PC-9 (cell line): ENCODE results near the gene SEC31A. TPM values are rescaled to one million over a fixed set of nuclear protein-coding genes. Genes with fewer than 3 reads are reported as not detected.
A peak's percentile ranks its signal among the peaks of the same experiment; 100 is the strongest.

Source experiments
- BruUV-seq: library from RNA; stranded (reverse); fragments of 400-500 nt; replicated peaks from 2 replicates; lab custom pipeline; 2021; lab: Mats Ljungman, UMichigan
- CTCF ChIA-PET: fragments of 300-600 bp; sonication (Branson Sonifier 250); formaldehyde crosslinking; loops from one replicate; lab custom pipeline; 2022; ENCODE audit warnings: antibody characterized with exemption; lab: Charles Lee
- POLR2A ChIA-PET: fragments of 300-600 bp; sonication (Branson Sonifier 250); formaldehyde crosslinking; loops from one replicate; lab custom pipeline; 2022; ENCODE audit warnings: antibody characterized with exemption; ENCODE audit not compliant: unreplicated experiment; lab: Charles Lee
- DNase-seq, 2 experiments: peaks; one replicate each; pipeline versions ENCODE4 v3.0.0 to v3.0.0-alpha.2; 2015 to 2022; ENCODE audit warnings: mixed read lengths in 1 of 2
- H2AFZ ChIP-seq: fragments of 200-600 bp; sonication (generic); 2 replicates; pipeline ENCODE4 v1.8.1; 2017; ENCODE audit warnings: antibody characterized with exemption
- H3F3A ChIP-seq: fragments of 200-600 bp; sonication (generic); 2 replicates; pipeline ENCODE4 v1.8.1; 2017; ENCODE audit warnings: antibody characterized with exemption, mild to moderate bottlenecking, low read depth; ENCODE audit not compliant: insufficient read depth
- H3K27ac ChIP-seq: fragments of 200-600 bp; sonication (generic); 2 replicates; pipeline ENCODE4 v1.6.1; 2016; ENCODE audit warnings: mixed run types
- H3K27me3 ChIP-seq: fragments of 200-600 bp; sonication (generic); 2 replicates; pipeline ENCODE4 v1.6.1; 2016; ENCODE audit warnings: low read depth, mixed run types; ENCODE audit not compliant: insufficient read depth
- H3K36me3 ChIP-seq: fragments of 200-600 bp; sonication (generic); 2 replicates; pipeline ENCODE4 v1.6.1; 2016; ENCODE audit warnings: low read depth, mixed run types
- H3K4me1 ChIP-seq: fragments of 200-600 bp; sonication (generic); replicated peaks from 2 replicates; pipeline ENCODE4 v1.6.1; 2016; ENCODE audit warnings: mixed run types; ENCODE audit not compliant: insufficient read depth
- H3K4me2 ChIP-seq: fragments of 200-600 bp; sonication (generic); 2 replicates; pipeline ENCODE4 v1.6.1; 2017; ENCODE audit warnings: mixed run types
- H3K4me3 ChIP-seq: fragments of 200-600 bp; sonication (generic); 2 replicates; pipeline ENCODE4 v1.6.1; 2016; ENCODE audit warnings: mixed run types
- H3K79me2 ChIP-seq: fragments of 200-600 bp; sonication (generic); 2 replicates; pipeline ENCODE4 v1.6.1; 2017; ENCODE audit warnings: low read depth, mixed run types
- H3K9me2 ChIP-seq: fragments of 200-600 bp; sonication (generic); 2 replicates; pipeline ENCODE4 v1.8.1; 2017; ENCODE audit warnings: mild to moderate bottlenecking; ENCODE audit not compliant: insufficient read depth
- H3K9me3 ChIP-seq: fragments of 200-600 bp; sonication (generic); 2 replicates; pipeline ENCODE4 v1.8.1; 2016; ENCODE audit warnings: low read depth; ENCODE audit not compliant: insufficient read depth
- H4K20me1 ChIP-seq: fragments of 200-600 bp; sonication (generic); 2 replicates; pipeline ENCODE4 v1.8.1; 2017; ENCODE audit not compliant: insufficient read depth
- CTCF ChIP-seq: fragments of 200-600 bp; sonication (generic); conservative IDR thresholded peaks from 2 replicates; pipeline ENCODE4 v1.6.1; 2017; ENCODE audit warnings: mixed run types, antibody characterized with exemption, mild to moderate bottlenecking, moderate library complexity
- EZH2 ChIP-seq: fragments of 200-600 bp; sonication (generic); IDR thresholded peaks from 2 replicates; pipeline ENCODE4 v1.8.0; 2017; ENCODE audit warnings: antibody characterized with exemption, low read depth
- intact Hi-C: fragments of 100-400 bp; cut with micrococcal nuclease; formaldehyde crosslinking; loops from one replicate; pipeline ENCODE4 v1.10.0; 2022; ENCODE audit not compliant: unreplicated experiment
- total RNA-seq: library from RNA; stranded (reverse); gene quantifications from 2 replicates; pipeline ENCODE4 v1.2.3, GENCODE V29; 2021

SEC31A gene
- total RNA-seq, 1 experiment from 2014 or later: 95.5 TPM

GRCh38 chr4:82899374-82900065 lies 8.6 kb upstream of the SEC31A start:
- Histone ChIP-seq H3K4me2 (peak overlapping the region; percentile 92), H3K4me1 (peaks cover 18% of the 10 kb centered on the region), H3K9me3 (no peaks in the 10 kb centered on the region), H3F3A (peaks cover 50% of the 10 kb centered on the region), H3K36me3 (peaks cover 28% of the 10 kb centered on the region), H3K9me2 (no peaks in the 10 kb centered on the region), H3K79me2 (peaks cover 77% of the 10 kb centered on the region), H3K27ac (peak overlapping the region; percentile 95), H3K27me3 (no peaks in the 10 kb centered on the region), H2AFZ (peak overlapping the region; percentile 80; the same call in 1 of the 2 replicates), H4K20me1 (peaks cover 18% of the 10 kb centered on the region), H3K4me3 (peak overlapping the region; percentile 86)
- DNase-seq: no peak
- intact Hi-C loops: loop anchor here (1.0 to 10.0 kb wide), 6 partner anchors 8 to 525 kb away; partner anchors contain the start of genes COQ2, HNRNPD and SEC31A
- TF ChIP-seq EZH2 (no peak), CTCF (no peak)
- no TSS peak for BruUV-seq
- POLR2A ChIA-PET: interaction anchor here (0.7 to 1.1 kb wide), 3 partner anchors 10 to 461 kb away, joined by 5 to 7 read pairs (median 6); partner anchors contain the start of gene COPS4
- CTCF ChIA-PET: interaction anchor here (0.5 kb wide), 1 partner anchor 337 kb away, joined by 3 read pairs; the partner anchor contains the start of gene TMEM150C

- peak overlapping the region; percentile 95 for H3K27ac ChIP-seq
- H3K4me1 ChIP-seq: peaks cover 18% of the 10 kb centered on the region
- H3K36me3 ChIP-seq: peaks cover 36% of the 10 kb centered on the region
- H2AFZ ChIP-seq: no peak overlapping the region
- H3K9me2 ChIP-seq: no peaks in the 10 kb centered on the region
- H3K79me2 ChIP-seq: peaks cover 77% of the 10 kb centered on the region
- no peak for TF ChIP-seq EZH2
- peak; percentile 58 for TF ChIP-seq CTCF
- H3K4me2 ChIP-seq: peak overlapping the region; percentile 92
- H4K20me1 ChIP-seq: peaks cover 18% of the 10 kb centered on the region
- ChIA-PET CTCF (interaction anchor here (0.7 kb wide), 1 partner anchor 77 kb away, joined by 3 read pairs; no protein-coding TSS in a partner anchor), POLR2A (interaction anchor here (0.6 kb wide), 1 partner anchor 108 kb away, joined by 3 read pairs; no protein-coding TSS in a partner anchor)
- DNase-seq: peak; percentile 32 to 77
- no TSS peak for BruUV-seq
- H3K4me3 ChIP-seq: peak overlapping the region; percentile 86
- H3K27me3 ChIP-seq: no peaks in the 10 kb centered on the region
- H3F3A ChIP-seq: peaks cover 53% of the 10 kb centered on the region
- intact Hi-C loops: loop anchor here (1.0 to 10.0 kb wide), 5 partner anchors 7 to 524 kb away; partner anchors contain the start of genes COQ2, HNRNPD and SEC31A
- H3K9me3 ChIP-seq: no peaks in the 10 kb centered on the region
Measured at GRCh38 chr4:82898322-82899243, 7.6 kb upstream of the SEC31A start.

GRCh38 chr4:82896755-82897154 lies 5.8 kb upstream of the SEC31A start:
- Histone ChIP-seq H2AFZ (no peak overlapping the region), H3K27ac (no peak overlapping the region), H3K79me2 (peaks cover 63% of the 10 kb centered on the region), H3K9me3 (no peaks in the 10 kb centered on the region), H3K4me1 (peaks cover 24% of the 10 kb centered on the region), H3K4me3 (no peak overlapping the region), H4K20me1 (peaks cover 18% of the 10 kb centered on the region), H3K4me2 (0 out of 2 replicates have a peak overlapping the region, but pooled peaks have one; percentile 92), H3K27me3 (no peaks in the 10 kb centered on the region), H3F3A (peaks cover 71% of the 10 kb centered on the region), H3K9me2 (no peaks in the 10 kb centered on the region), H3K36me3 (peaks cover 39% of the 10 kb centered on the region)
- ChIA-PET CTCF (no interaction called here), POLR2A (no interaction called here)
- TF ChIP-seq EZH2: no peak
- no peak for TF ChIP-seq CTCF
- BruUV-seq: no TSS peak
- intact Hi-C loops: loop anchor here (5.0 to 10.0 kb wide), 2 partner anchors 386 to 522 kb away; partner anchors contain the start of genes COQ2 and HNRNPD
- DNase-seq: no peak
